HPDE6-E6E7 (cell line): ENCODE results near the gene HOXB8.

ENCODE experiments used
- DNase-seq: peaks from one replicate; pipeline ENCODE4 v3.0.0; 2011; ENCODE audit warnings: missing footprints; ENCODE audit errors: extremely low spot score

Gene HOXB8

DNA sequence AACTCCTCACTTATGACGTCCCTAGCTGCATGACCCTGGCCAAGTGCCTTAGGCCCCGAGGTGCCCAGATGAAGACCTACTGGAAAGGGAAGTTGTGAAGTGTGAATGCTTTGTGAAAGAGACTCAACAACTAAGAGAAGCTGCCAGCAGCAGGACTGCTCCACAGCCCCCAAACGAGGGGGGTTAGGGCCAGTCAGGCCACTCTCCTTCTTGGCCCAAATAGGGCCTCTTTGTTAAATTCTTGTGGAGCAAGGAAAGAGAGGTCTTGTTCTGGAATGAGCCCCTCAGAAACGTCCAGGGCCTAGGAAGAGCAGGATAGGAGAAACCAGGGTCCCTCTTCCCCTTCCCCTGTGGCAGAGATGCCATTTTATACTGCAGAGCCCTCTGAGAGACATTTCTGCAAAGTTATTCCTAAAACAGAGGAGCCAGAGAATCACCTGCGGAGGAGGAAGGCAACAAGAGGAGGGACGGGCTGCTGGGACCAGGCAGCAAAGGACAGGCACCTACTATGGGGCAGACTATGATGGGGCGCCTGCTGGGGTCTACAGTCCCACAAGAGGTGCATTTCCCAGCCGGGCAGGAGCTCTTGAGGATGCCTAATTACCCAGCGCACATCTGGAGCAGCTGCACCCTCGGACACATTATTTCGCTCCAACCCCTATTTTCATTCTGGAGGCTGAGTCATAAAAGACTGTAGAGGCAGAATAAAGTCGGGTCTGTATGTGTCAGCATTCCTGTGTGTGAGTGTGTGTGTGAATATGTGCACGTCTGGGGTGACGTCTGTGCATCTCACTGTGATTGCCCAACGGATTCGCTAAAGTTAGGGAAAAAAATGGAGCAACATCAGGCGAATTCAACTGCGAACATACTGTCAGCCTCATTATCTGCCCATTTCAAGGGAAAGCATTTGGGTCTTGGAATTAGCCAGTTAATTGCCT is 22.5 kb upstream of the HOXB8 start:
- DNase-seq, result no peak

DNA sequence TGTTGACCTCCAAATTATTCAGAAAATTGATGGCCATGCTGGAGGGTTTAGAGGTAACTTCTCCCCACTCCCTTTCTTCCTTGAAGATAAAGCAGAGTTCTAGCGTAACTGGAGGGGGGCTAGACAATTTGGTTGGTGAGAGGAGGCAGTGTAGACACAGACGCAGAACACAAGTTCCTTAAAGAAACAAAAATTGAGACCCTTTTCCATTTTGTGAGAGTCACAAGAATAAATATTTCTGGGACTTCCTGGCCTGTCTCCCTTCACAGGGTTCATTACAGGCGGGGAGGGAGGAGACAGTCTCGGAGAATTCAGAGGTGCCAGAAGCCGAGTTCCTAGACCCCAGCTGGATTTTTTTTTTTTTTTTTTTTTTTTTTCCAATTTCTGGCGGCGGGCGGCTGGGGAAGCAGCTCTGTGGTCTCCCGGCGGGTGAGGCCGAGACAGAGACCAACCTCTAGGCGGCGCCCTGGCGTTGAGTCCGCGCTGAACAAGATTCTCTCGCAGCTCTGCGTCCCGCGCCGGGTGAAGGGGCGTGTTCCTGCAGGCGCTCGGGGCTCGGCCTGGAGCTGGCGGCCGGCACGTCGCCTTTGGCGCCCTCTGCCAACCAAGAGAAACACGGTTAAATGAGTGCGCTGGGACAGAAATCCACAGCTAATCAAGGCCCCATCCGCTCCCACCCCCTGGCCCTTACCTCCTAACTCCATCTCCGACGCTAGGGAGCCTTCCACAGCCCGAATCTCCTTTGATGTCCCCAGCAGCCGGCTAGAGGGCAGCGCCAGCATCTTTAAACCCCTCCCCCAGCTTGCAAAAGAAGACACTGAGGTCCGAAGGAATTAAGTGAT is 21.3 kb upstream of the HOXB8 start:
- no peak for DNase-seq

DNA sequence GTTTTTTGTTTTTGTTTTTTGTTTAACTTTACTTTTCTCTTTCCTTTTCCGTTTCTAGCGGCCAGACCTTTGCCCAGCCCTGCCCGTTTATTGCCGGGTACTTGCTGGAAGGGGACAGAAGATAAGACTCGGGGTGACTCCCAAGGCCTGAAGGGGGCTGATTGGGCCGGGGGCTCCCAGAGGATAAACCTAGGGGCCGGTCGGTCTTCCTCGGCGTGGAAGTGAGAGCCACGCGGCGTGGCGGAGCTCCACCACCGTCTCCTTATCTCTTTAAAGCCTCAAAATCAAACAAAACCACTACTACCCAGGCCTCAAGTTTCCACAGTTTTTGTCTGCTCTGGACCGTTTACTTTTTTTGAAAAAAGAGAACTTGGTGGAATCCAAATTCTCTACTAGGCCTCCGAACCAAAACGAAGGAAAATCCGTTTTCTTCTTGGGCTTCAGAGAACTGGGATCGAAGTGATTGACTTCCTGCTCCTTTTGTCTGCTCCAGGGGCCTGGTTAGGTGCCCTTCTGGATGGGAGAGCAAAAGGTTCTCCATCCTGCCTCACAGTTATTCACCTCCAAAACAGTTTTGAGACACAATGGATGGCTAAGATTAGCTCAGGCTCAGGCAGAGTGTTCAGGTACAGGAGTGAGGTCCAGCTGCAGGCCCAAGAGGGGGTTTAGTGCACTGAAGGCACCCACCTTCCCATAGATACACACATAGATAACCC is 19.6 kb upstream of the HOXB8 start:
- no peak for DNase-seq

DNA sequence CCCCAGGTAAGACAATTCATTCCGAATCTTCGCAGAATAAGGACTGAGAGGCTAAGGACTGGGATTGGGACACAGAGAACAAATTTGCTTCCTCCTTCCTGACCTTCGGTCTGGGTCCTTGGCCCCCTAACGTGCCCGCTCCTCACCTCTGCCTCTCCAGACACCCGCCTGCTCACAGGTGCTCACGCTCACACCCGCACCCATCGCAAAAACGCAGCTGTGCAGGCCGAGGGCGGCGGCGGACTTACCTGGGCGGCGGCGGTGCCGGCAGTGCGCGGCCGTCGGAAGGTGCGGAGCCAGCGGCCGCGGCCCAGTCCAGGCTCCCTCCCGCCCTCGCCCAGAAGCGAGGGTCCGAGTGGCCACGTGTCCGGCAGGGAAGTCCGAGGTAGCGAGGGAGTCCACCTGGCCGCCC is 18.2 kb upstream of the HOXB8 start:
- DNase-seq, result no peak

DNA sequence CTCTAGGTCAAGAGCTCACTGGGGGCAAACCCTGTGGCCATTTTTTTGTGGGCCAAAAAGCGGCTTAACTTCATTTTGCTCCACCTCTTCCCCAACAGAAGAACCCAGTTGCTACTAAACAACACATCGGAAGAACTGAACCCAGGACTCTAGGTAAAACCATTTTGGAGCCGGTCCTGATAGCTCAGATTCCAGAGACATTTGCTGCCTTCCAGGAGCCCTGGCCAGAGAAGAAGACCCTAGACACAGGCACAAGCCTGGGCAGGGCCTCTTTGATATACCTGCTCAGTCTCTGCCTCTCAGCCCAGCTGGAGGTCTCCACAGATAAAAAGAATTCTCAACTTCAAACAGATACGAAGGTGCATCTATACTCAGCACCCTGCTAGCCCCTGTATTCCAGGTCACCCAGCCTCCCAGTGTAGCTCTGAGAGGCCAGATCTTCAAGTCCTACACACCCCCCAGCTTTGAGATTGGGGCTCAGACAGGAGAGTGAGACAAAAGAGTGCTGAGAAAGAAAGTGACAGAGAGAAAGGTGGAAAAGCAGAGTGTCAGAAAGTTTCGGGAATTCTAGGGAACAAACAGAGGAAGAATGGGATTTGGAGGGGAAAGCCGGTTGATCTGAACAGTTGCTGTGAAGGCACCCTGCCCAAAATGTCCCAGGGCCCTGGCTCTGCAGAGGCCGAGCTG is 17.6 kb upstream of the HOXB8 start:
- DNase-seq, result no peak

DNA sequence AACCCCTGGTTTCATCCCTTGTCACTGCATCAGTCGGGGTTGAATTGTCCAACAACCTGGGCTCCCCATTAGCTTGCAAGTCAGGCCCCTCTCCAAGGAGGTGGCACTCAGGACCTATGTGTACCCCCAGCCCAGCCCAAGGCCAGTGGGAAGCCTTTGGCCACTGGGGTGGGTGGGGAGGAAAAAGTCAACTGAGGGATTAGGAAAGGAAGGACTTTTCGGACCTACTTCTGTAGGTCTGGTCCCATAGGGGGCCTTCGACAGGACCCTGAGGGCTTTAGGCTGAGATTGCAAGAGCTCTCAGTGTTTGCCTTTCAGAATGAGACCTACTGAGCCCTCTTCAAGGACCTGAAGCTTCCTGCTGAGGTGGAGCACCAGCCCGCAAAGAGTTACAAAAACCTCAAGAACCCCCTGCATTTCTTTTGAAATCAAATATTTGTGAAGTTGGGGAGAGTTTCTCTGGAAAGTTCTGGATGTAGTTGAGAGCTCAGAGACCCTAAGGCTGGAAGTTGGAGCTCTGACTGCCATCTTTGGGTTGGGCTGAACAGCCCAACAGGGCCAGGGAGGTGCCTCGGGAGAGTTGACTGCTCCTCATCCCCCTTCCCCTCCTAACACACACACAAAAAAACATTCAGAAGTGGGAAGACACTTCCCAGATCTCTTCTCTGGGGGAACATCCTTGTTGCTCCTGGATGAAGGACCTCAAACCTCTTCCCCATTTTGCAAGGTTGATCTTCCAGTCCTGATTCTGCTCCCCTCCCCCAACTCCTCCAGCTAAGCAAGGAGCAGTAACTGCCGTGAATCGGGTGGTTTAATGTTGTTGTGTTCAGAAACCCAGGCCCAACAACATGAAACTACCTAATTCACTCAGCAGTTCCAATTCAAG is 16.8 kb upstream of the HOXB8 start:
- no peak for DNase-seq

DNA sequence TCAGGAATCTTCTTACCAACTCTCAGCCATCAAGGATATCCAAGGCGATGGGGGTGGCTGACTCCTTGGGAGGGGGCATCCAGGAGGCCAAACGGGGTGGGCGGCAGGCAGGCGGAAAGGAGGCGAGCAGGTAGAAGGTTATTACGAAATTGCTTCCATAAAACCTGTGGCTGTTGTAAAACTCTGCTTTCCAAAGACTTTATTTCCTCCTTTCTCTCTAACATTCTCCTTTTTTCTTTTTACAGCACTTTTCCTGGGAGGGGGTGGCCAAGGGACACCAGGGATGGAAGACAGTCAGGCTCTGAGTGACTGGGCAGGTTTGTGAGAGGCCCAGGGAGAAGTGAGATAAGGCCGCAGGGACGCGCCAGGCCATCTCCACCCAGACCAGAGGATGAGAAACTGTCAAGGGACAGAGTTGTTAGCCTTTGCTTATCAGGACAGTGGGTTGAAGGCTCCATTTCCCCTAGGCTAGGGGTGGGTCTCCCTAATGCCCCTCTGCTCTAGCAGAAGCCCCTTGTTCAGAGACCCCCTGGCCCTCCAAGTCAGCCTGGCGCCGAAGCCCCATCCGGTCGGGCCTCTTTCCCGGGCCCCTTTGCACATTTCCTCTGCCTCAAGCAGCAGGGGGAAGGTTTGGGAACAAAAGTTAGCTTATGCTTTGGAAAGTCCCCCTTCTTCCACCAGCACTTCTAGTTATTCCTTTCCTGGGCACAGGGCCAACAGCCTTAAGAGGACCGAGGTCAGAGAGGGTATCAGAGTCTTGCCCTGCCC is 16.0 kb upstream of the HOXB8 start:
- no peak for DNase-seq

DNA sequence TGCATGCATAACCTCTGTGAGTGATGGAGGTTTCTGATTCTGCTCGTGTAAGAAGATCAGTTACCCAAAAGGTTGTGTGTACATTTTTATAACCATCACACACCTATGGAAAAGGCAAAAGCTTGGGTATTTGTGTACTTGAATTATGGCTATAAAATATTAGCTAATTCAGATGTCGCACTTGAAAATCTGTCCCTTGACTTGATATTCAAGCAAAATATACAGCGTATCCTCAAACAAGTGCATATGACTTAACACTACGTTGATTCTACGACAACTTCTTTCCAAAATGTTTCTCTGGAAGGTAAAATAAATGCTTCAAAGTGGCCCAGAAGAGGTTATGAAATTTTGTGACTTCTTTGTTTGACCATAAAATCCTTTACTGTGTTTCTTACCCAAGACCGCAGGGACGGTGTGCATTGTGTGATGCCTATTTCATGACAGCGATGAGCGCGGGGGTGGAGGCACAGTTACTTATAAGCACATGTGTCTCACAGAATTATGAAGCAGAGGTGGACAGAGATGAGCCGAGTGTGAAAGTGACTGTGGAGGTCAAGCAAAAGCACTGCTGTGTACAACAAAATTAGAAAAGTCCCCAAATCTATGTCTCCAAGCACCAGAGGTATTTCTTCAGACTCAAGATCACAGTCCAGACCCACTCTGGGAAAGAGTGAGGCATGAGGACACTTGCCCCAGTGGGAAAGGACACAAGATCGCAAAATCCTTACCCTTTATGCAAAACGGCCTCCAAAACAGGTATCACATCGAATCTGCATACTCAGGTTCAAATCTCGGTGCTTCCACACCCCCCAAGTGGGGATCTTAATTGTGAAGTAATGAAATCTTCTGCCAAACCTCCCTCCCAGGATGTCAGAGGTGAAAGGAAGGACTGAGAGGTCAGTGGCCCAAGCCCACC is 15.2 kb upstream of the HOXB8 start:
- no peak for DNase-seq

DNA sequence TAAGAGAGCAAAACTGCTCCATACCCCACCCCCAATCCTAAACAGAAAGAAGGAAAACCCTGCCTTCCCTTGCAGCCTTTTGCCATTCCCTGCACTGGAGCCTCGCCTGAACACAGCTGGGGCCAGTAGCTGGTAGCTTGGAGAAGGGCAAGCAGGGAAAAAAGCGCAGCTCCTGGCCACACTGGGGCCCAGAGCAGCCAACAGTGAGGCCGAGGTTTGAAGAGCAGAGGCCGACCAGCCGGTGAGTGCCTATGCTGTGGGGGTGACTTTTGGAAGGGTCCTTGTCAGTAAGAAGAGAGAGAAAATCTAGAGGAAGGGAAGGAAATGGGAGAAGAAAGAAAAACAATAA is 14.3 kb upstream of the HOXB8 start:
- DNase-seq, result no peak

DNA sequence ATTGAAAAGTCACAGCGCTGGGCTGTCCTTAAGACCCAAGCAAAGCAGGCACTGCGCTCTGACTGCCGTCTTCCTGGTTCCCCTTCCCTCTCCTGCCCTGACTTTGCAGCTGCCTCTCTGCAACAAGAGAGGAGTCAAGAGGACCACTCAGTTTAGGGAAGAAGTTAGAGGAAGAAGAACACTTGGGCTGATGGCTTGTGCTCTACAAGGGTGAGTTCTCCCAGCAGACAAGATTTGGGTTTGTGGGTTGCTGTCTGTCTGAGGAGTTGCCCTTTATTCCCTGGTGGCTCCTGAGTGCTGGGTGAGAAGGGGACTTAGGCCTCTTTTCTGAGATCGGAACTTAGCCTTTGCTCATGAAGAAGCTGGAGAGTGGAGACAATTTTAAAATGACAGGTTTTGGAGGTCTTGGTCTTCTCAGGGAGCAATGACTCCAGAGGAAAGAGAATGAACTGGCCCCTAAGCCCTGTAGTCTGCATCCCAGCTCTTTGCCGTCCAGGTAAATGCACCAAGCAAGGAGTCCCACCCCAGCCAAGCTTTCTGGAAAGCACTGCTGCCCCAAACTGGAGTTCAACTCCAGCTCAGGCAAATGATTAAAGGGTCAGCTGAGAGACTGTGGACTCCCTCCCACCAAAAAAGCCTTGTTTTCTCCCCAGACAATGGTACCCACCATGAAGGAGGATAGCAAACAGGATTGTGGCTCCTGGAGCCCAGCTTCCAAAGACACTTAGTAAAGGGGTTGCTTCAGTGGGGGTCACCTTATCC is 13.7 kb upstream of the HOXB8 start:
- DNase-seq, result no peak

DNA sequence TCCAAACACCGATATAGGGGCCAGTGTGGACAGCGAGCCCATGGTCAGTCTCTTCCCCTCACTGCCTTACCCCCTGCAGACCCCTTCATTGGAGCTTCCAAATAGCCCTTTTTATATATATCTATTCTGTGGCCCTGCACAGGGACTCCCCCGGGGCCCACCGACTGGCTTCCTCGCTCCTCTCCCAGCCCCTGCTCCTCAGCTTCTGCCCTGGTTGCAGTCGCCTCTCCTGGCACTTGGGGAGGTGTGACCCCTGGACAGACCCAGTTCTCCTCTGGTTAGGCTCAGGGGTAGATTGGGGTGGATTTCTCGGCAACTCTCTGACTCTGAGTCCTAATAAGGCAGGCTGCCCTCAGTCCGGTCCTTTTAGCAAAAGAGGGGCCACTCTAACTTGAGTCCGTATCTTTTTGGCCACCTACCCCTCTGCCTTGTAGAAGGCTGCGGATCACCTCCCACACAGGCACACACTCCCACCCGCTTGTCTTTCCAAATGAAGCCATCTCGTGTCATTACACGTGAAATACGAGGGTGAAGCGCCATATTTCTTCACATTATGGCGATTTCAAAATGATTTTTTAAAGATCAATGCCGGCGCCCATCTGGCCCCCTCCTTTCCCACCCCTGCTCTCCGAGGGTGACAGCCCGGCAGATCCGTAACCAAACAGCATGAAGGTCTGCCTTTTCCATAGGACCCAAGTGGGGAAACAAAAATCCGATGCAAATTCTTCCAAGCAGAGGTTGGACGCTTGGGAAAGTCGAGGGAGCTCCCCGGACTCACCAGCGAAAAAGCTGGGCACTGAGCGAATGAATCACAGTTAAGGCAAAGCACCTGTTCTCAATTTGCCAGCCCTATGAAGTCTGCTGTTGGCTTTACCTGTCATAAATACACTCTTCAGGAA is 12.8 kb upstream of the HOXB8 start:
- no peak for DNase-seq

DNA sequence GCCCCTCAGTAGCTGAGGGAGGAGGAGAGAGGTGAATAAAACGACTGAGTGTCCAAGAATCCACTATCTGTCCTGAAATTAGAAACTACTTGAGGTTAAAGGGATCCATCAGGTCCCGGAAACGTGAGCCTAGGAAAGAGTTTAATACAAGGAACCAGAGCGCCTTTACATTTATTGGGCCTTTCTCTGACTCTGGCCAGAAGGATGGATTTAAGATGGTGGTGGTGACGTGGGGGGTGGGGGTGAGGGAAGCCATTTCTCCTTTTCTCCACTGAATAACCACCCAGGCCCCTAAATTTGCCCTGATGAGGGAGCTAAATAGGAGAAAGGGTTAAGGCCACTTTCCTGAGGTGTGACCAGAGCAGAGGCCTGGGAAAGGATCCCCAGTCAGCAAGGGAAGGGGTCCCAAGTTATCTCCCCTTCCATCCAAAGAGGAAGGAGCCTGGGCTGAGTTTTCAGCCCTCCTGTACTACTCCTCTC is 12.1 kb upstream of the HOXB8 start:
- no peak for DNase-seq

DNA sequence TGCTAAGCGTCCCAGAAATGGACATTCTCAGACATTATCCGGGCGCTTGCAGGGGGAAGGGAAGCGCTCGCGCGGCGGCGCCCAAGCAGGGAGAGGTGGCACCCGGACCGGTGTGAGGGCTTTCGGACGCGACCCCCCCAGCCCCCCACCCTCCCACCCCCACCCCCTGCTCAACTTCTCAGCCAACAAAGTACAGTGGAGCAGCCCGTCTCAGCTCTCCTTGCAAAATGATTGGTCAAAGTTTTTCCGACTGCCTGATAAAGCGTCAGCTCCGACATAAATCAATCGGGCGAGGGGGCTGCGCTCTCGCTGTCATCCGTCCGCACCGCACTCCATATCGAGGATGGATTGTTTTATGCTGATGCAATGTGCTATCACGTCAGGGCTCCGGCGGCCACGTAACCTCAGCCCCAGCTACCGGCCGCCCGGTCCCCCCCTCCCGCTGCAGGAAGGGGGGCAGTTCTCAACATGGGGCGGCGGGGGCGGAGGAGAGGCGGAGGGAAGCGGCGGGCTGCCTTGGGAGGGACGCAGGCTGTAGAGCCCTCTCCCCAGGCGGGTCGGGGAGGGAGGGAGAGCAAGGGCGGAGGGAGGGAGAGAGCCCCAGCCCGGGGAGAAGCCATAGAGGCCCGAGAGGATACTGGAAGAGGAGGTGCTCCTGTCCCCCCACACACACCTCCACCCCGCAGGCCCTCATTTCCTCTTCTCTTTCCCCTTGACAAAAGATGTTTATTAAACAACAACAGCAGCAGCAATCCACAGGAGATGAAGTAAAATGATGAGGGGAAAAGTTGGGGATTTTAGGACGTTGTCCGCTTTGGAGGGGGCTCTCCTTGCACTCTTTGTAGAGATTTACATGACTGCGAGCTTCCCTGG is 11.4 kb upstream of the HOXB8 start, which contains the start of gene HOXB9:
TSS of gene HOXB9 (minus strand) at position 114 of the 873 bp plus-strand sequence. CDS start at position 25, 89 bp downstream.
- DNase-seq, result no peak

DNA sequence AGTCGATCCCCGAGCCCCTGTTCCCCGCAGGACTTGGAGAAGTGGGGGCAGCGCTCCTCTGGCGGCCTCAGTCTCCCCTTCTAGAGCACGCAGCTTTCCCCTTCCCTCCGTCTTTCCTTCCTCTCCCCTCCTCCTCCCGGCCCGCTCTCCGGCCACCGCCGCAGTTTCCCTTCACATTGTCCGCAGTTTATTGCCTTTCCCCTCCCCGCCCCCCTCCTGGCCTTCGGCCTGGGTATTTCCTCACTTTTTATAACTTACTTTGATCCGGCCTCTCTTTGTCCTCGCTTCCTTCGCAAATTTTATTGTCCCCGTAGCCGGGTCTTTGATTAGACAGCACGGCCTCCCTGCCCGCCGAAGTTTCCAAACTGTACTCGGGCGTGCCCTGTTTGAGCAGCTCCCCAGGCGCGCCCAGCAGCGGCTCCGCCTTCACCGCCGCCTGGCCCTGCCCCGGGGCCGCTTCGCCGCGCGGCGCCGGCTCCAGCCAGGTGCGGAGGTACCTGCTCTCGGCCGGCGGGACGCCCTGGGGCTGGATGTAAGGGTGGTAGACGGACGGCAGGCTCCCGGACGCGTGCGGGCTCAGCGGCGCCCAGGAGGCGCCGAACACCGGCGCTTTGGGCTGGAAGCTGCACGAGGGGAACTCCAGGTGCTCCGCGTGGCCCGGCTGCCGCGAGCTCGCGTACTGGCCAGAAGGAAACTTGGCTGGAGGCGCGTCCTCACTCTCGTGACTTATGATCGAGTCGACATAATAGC is 10.6 kb upstream of the HOXB8 start:
- DNase-seq, result peak; percentile 48
